Measurements from ENCODE around the gene RMDN2.

The RMDN2 gene

GRCh38 chr2:37878536-37878935 is 46.6 kb upstream of the RMDN2 start:
- no peaks in the 10 kb centered on the region for H3K27me3 ChIP-seq (ENCODE audit: control insufficient read depth, insufficient read depth, low read length)
- no peak overlapping the region for H3K4me3 ChIP-seq (ENCODE audit: low read depth, low read length)
- TF ChIP-seq CTCF (IDR thresholded peaks at IDR 0.05), result no peak
- peaks cover 4% of the 10 kb centered on the region for H3K4me1 ChIP-seq
- H3K27ac ChIP-seq, result no peak overlapping the region
- no peak overlapping the region for H3K4me2 ChIP-seq (ENCODE audit: low read length)
- H3K9ac ChIP-seq, result no peak overlapping the region
- H3K9me3 ChIP-seq (ENCODE audit: control insufficient read depth, low read length), result no peaks in the 10 kb centered on the region
- H3K36me3 ChIP-seq (ENCODE audit: control insufficient read depth, insufficient read depth, low read length), result no peaks in the 10 kb centered on the region
- no peaks in the 10 kb centered on the region for H3K79me2 ChIP-seq
- H2AFZ ChIP-seq, result no peak overlapping the region

- no peak overlapping the region for H3K9ac ChIP-seq
- H3K79me2 ChIP-seq, result no peaks in the 10 kb centered on the region
- H3K27me3 ChIP-seq (ENCODE audit: control insufficient read depth, insufficient read depth, low read length), result no peaks in the 10 kb centered on the region
- TF ChIP-seq CTCF (IDR thresholded peaks at IDR 0.05), result no peak
- no peak overlapping the region for H3K4me3 ChIP-seq (ENCODE audit: low read depth, low read length)
- H2AFZ ChIP-seq, result no peak overlapping the region
- H3K27ac ChIP-seq, result no peak overlapping the region
- H3K4me1 ChIP-seq, result peaks cover 4% of the 10 kb centered on the region
- no peaks in the 10 kb centered on the region for H3K9me3 ChIP-seq (ENCODE audit: control insufficient read depth, low read length)
- no peak overlapping the region for H3K4me2 ChIP-seq (ENCODE audit: low read length)
- no peaks in the 10 kb centered on the region for H3K36me3 ChIP-seq (ENCODE audit: control insufficient read depth, insufficient read depth, low read length)
Measured at GRCh38 chr2:37880551-37880950, 44.5 kb upstream of the RMDN2 start.

- H3K79me2 ChIP-seq, result no peaks in the 10 kb centered on the region
Measured at GRCh38 chr2:37881397-37881796, 43.7 kb upstream of the RMDN2 start.

GRCh38 chr2:37882036-37882435 is 43.1 kb upstream of the RMDN2 start:
- no peaks in the 10 kb centered on the region for H3K9me3 ChIP-seq (ENCODE audit: control insufficient read depth, low read length)
- no peaks in the 10 kb centered on the region for H3K36me3 ChIP-seq (ENCODE audit: control insufficient read depth, insufficient read depth, low read length)
- H3K9ac ChIP-seq, result no peak overlapping the region
- no peaks in the 10 kb centered on the region for H3K79me2 ChIP-seq
- H3K4me1 ChIP-seq, result peaks cover 4% of the 10 kb centered on the region
- H3K4me3 ChIP-seq (ENCODE audit: low read depth, low read length), result no peak overlapping the region
- H3K27me3 ChIP-seq (ENCODE audit: control insufficient read depth, insufficient read depth, low read length), result no peaks in the 10 kb centered on the region
- no peak overlapping the region for H3K27ac ChIP-seq
- no peak overlapping the region for H2AFZ ChIP-seq
- no peak overlapping the region for H3K4me2 ChIP-seq (ENCODE audit: low read length)
- no peak for TF ChIP-seq CTCF (IDR thresholded peaks at IDR 0.05)

More at GRCh38 chr2:37881397-37881796, 43.7 kb upstream of the RMDN2 start:
- no peak overlapping the region for H3K4me3 ChIP-seq (ENCODE audit: low read depth, low read length)
- no peaks in the 10 kb centered on the region for H3K9me3 ChIP-seq (ENCODE audit: control insufficient read depth, low read length)
- H3K27me3 ChIP-seq (ENCODE audit: control insufficient read depth, insufficient read depth, low read length), result no peaks in the 10 kb centered on the region
- no peaks in the 10 kb centered on the region for H3K36me3 ChIP-seq (ENCODE audit: control insufficient read depth, insufficient read depth, low read length)
- H3K27ac ChIP-seq, result no peak overlapping the region
- H3K9ac ChIP-seq, result no peak overlapping the region
- no peak overlapping the region for H2AFZ ChIP-seq
- TF ChIP-seq CTCF (IDR thresholded peaks at IDR 0.05), result no peak
- no peak overlapping the region for H3K4me2 ChIP-seq (ENCODE audit: low read length)
- H3K4me1 ChIP-seq, result peaks cover 4% of the 10 kb centered on the region

- TF ChIP-seq CTCF (IDR thresholded peaks at IDR 0.05), result no peak
- no peak overlapping the region for H3K9ac ChIP-seq
- no peaks in the 10 kb centered on the region for H3K4me1 ChIP-seq
- H3K79me2 ChIP-seq, result no peaks in the 10 kb centered on the region
- H3K27me3 ChIP-seq (ENCODE audit: control insufficient read depth, insufficient read depth, low read length), result no peaks in the 10 kb centered on the region
- H3K4me2 ChIP-seq (ENCODE audit: low read length), result no peak overlapping the region
- no peak overlapping the region for H3K4me3 ChIP-seq (ENCODE audit: low read depth, low read length)
- H3K9me3 ChIP-seq (ENCODE audit: control insufficient read depth, low read length), result no peaks in the 10 kb centered on the region
- H3K36me3 ChIP-seq (ENCODE audit: control insufficient read depth, insufficient read depth, low read length), result no peaks in the 10 kb centered on the region
- no peak overlapping the region for H3K27ac ChIP-seq
- no peak overlapping the region for H2AFZ ChIP-seq
Measured at GRCh38 chr2:37883518-37883917, 41.6 kb upstream of the RMDN2 start.

All from parathyroid adenoma (tissue), 2 donors.